Measurements from ENCODE around the gene KLHL1.

GRCh38 chr13:70090036-70090723 lies 18.1 kb downstream of the KLHL1 start:
- TF ChIP-seq JUN (CRISPR knock-in tag; IDR thresholded peaks at IDR 0.05) (no peak), IRF9 (CRISPR knock-in tag; IDR thresholded peaks at IDR 0.05; ENCODE audit: borderline replicate concordance) (no peak), CHCHD3 (CRISPR knock-in tag; IDR thresholded peaks at IDR 0.05) (no peak), SP1 (IDR thresholded peaks at IDR 0.05) (no peak), SP1 (CRISPR knock-in tag; IDR thresholded peaks at IDR 0.05) (no peak)
